HEK293 (cell line): ENCODE measurements around the gene SP2.
A peak's percentile ranks its signal among the peaks of the same experiment; 100 is the strongest.

ENCODE experiments used
- CTCF ChIA-PET: fragments of 350-600 bp; formaldehyde crosslinking; extraction: SDS; loops from one replicate; lab custom pipeline; 2021; ENCODE audit warnings: antibody characterized with exemption; lab: Yijun Ruan, JAX
- POLR2A ChIA-PET: fragments of 300-600 bp; formaldehyde crosslinking; extraction: SDS; loops from one replicate; lab custom pipeline; 2020; ENCODE audit warnings: antibody characterized with exemption, inconsistent platforms; lab: Yijun Ruan, JAX
- H3K27ac ChIP-seq: fragments of 200-500 bp; sonication (Bioruptor generic); 2 replicates; pipeline ENCODE4 v1.5.1; 2014; ENCODE audit warnings: low read depth, low read length, control low read depth, inconsistent platforms; ENCODE audit errors: extremely low read depth
- H3K36me3 ChIP-seq, 2 experiments: fragments of 200-500 bp in 1 of 2; sonication (Bioruptor generic) in 1 of 2; 1 replicate in 1 of 2; 2 replicates in 1 of 2; pipeline ENCODE4 v1.5.1; 2014 to 2017; ENCODE audit warnings: inconsistent platforms in 2 of 2, low read length in 2 of 2; ENCODE audit not compliant: control insufficient read depth in 2 of 2, insufficient read depth in 1 of 2
- H3K4me1 ChIP-seq: fragments of 200-500 bp; sonication (Bioruptor generic); 2 replicates; pipeline ENCODE4 v1.5.1; 2014; ENCODE audit warnings: mild to moderate bottlenecking, low read length, inconsistent platforms; ENCODE audit not compliant: control insufficient read depth, insufficient read depth
- H3K4me3 ChIP-seq: 2 replicates; pipeline ENCODE4 v1.5.1; 2011; ENCODE audit warnings: low read depth, mild to moderate bottlenecking, control low read depth, low read length, moderate library complexity
- H3K9me3 ChIP-seq: fragments of 200-500 bp; sonication (Bioruptor generic); 2 replicates; pipeline ENCODE4 v1.5.1; 2014; ENCODE audit warnings: low read depth, low read length, inconsistent platforms; ENCODE audit not compliant: control insufficient read depth, insufficient read depth
- PATZ1 ChIP-seq: fragments of 450-650 bp; formaldehyde crosslinking; IDR thresholded peaks from 2 replicates; pipeline ENCODE4 v1.5.1; 2016; ENCODE audit warnings: missing biosample characterization, missing genetic modification characterization
- PRDM1 ChIP-seq: fragments of 450-650 bp; formaldehyde crosslinking; IDR thresholded peaks from 2 replicates; pipeline ENCODE4; 2016; ENCODE audit warnings: missing biosample characterization, missing genetic modification characterization
- PRDM10 ChIP-seq: fragments of 450-650 bp; formaldehyde crosslinking; IDR thresholded peaks from 2 replicates; pipeline ENCODE4 v1.5.1; 2016; ENCODE audit warnings: missing biosample characterization, missing genetic modification characterization
- PRDM6 ChIP-seq: fragments of 450-650 bp; formaldehyde crosslinking; IDR thresholded peaks from 2 replicates; pipeline ENCODE4 v1.5.1; 2017; ENCODE audit warnings: missing biosample characterization, missing genetic modification characterization
- REPIN1 ChIP-seq: fragments of 450-650 bp; formaldehyde crosslinking; IDR thresholded peaks from 2 replicates; pipeline ENCODE4 v1.5.1; 2017; ENCODE audit warnings: missing biosample characterization, missing genetic modification characterization, low read depth
- ZBTB48 ChIP-seq: fragments of 450-650 bp; formaldehyde crosslinking; IDR thresholded peaks from 2 replicates; pipeline ENCODE4 v1.5.1; 2016; ENCODE audit warnings: missing biosample characterization, missing genetic modification characterization
- ZIC2 ChIP-seq: fragments of 450-650 bp; formaldehyde crosslinking; IDR thresholded peaks from 2 replicates; pipeline ENCODE4 v1.5.1; 2016; ENCODE audit warnings: missing biosample characterization, missing genetic modification characterization
- ZNF629 ChIP-seq: fragments of 450-650 bp; formaldehyde crosslinking; IDR thresholded peaks from 2 replicates; pipeline ENCODE4 v1.5.1; 2017; ENCODE audit warnings: missing biosample characterization, missing genetic modification characterization
- ZNF670 ChIP-seq: fragments of 450-650 bp; formaldehyde crosslinking; IDR thresholded peaks from 2 replicates; pipeline ENCODE4 v1.5.1; 2016; ENCODE audit warnings: missing biosample characterization, missing genetic modification characterization, low read depth
- ZNF704 ChIP-seq: fragments of 450-650 bp; formaldehyde crosslinking; IDR thresholded peaks from 2 replicates; pipeline ENCODE4 v1.5.1; 2016; ENCODE audit warnings: missing biosample characterization, missing genetic modification characterization
- ZNF707 ChIP-seq: fragments of 450-650 bp; formaldehyde crosslinking; IDR thresholded peaks from 2 replicates; pipeline ENCODE4 v1.5.1; 2016; ENCODE audit warnings: missing biosample characterization, missing genetic modification characterization
- ZXDB ChIP-seq: fragments of 450-650 bp; formaldehyde crosslinking; IDR thresholded peaks from 2 replicates; pipeline ENCODE4 v1.5.1; 2016; ENCODE audit warnings: missing biosample characterization, missing genetic modification characterization

SP2 gene

GRCh38 chr17:47862621-47863440, 33.2 kb upstream of the SP2 start:
- H3K27ac ChIP-seq = no peak overlapping the region
- H3K4me1 ChIP-seq = no peaks in the 10 kb centered on the region; the same call in 1 of the 2 replicates
- H3K9me3 ChIP-seq = no peaks in the 10 kb centered on the region
- TF ChIP-seq ZIC2 (tag by site-specific recombination) = peak; percentile 62
- peak; percentile 22; the same call in 1 of the 2 replicates for TF ChIP-seq PRDM10 (tag by site-specific recombination)
- TF ChIP-seq PRDM6 (tag by site-specific recombination) = no peak
- TF ChIP-seq, all 188 proteins: peak for 2
- Histone ChIP-seq H3K4me3 (no peak overlapping the region), H3K36me3 (no peaks in the 10 kb centered on the region)
- ChIA-PET CTCF (interaction anchor here (0.9 to 1.8 kb wide), 3 partner anchors 9 to 121 kb away, joined by 3 to 6 read pairs (median 4); no protein-coding TSS in a partner anchor), POLR2A (interaction anchor here (0.6 to 1.5 kb wide), 6 partner anchors 15 to 238 kb away, joined by 3 to 4 read pairs (median 3); partner anchors contain the start of genes CBX1, KPNB1, LRRC46 and MRPL10)

GRCh38 chr17:47864791-47865216, 31.2 kb upstream of the SP2 start:
- ChIA-PET CTCF (interaction anchor here (0.6 to 2.0 kb wide), 9 partner anchors 10 to 29 kb away, joined by 3 to 6 read pairs (median 5); partner anchors contain the start of gene SCRN2), POLR2A (interaction anchor here (0.8 to 1.3 kb wide), 2 partner anchors 15 to 33 kb away, joined by 3 read pairs; partner anchors contain the start of genes LRRC46 and MRPL10)
- Histone ChIP-seq H3K27ac (no peak overlapping the region), H3K4me3 (no peak overlapping the region), H3K9me3 (no peaks in the 10 kb centered on the region), H3K4me1 (no peaks in the 10 kb centered on the region; the same call in 1 of the 2 replicates), H3K36me3 (no peaks in the 10 kb centered on the region)
- TF ChIP-seq PATZ1 (no peak), PRDM1 (tag by site-specific recombination) (peak; percentile 67)

GRCh38 chr17:47866941-47867340, 29.1 kb upstream of the SP2 start:
- Histone ChIP-seq H3K36me3 (no peaks in the 10 kb centered on the region), H3K27ac (no peak overlapping the region), H3K4me3 (no peak overlapping the region), H3K9me3 (no peaks in the 10 kb centered on the region), H3K4me1 (no peaks in the 10 kb centered on the region; the same call in 1 of the 2 replicates)
- POLR2A ChIA-PET = no interaction called here
- CTCF ChIA-PET = no interaction called here
- TF ChIP-seq ZNF670 (tag by site-specific recombination) (no peak), ZBTB48 (tag by site-specific recombination) (no peak), ZNF704 (tag by site-specific recombination) (no peak), PRDM6 (tag by site-specific recombination) (no peak), ZNF629 (tag by site-specific recombination) (no peak), ZXDB (tag by site-specific recombination) (no peak), ZNF707 (tag by site-specific recombination) (no peak), REPIN1 (no peak)
